ENCODE measurements around the gene ACTL10. TPM values are rescaled to one million over a fixed set of nuclear protein-coding genes. Genes with fewer than 3 reads are reported as not detected.

Gene ACTL10
- total and polyA plus RNA-seq, 2 of the 13 experiments (the other 11 are each of a cell fraction or from before 2014, with no cell fraction given): not detected

DNA sequence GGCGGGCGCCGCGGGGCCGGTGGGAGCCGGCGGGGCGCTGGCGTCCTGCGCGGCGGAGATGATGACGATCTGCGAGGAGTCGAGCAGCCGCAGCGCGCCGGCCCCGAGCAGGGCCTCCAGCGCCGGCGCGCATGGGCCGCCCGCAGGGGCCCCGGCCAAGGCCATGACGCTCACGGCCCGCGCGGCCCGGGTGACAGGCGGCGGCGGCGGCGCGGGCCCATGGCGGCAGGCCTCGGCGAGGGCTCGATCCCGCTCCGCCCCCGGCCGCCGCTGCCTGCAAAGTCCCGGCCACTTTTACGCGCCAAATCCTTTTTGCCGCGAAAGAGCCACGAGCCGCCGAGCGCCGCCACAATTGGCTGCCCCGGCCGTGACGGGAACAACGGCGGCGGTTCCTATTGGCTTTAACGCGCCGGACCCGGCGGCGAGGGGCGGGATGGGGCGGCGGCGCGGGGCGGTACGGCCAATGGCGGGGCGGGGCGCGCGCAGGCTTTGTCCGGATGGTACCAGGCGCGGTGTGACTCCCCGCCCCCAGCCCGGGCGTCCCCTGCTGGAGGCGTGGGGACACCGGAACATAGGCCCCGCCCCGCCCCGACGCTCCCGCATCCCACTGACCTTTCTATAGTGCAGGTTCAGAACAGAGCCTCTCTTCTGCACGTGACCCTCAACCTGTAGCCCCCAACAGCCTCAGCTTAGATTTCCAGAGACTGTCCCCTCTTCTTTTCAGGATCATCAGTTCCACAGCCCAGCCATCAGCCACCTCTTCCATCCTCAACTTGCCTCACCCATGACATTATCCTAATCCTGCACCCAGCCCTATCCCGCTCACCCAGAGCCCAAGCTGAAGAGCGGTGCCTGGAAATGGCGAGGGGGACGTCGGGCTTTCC, 19.6 kb downstream of the ACTL10 start, which contains the start of gene E2F1 (continued):
- TF ChIP-seq, protein P1, sequence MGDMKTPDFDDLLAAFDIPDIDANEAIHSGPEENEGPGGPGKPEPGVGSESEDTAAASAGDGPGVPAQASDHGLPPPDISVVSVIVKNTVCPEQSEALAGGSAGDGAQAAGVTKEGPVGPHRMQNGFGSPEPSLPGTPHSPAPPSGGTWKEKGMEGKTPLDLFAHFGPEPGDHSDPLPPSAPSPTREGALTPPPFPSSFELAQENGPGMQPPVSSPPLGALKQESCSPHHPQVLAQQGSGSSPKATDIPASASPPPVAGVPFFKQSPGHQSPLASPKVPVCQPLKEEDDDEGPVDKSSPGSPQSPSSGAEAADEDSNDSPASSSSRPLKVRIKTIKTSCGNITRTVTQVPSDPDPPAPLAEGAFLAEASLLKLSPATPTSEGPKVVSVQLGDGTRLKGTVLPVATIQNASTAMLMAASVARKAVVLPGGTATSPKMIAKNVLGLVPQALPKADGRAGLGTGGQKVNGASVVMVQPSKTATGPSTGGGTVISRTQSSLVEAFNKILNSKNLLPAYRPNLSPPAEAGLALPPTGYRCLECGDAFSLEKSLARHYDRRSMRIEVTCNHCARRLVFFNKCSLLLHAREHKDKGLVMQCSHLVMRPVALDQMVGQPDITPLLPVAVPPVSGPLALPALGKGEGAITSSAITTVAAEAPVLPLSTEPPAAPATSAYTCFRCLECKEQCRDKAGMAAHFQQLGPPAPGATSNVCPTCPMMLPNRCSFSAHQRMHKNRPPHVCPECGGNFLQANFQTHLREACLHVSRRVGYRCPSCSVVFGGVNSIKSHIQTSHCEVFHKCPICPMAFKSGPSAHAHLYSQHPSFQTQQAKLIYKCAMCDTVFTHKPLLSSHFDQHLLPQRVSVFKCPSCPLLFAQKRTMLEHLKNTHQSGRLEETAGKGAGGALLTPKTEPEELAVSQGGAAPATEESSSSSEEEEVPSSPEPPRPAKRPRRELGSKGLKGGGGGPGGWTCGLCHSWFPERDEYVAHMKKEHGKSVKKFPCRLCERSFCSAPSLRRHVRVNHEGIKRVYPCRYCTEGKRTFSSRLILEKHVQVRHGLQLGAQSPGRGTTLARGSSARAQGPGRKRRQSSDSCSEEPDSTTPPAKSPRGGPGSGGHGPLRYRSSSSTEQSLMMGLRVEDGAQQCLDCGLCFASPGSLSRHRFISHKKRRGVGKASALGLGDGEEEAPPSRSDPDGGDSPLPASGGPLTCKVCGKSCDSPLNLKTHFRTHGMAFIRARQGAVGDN (CRISPR knock-in tag; IDR thresholded peaks at IDR 0.05): peak; percentile 77
- peak; percentile 71; the same call in 1 of the 2 replicates for TF ChIP-seq ZNF547 (CRISPR knock-in tag; IDR thresholded peaks at IDR 0.05)
- peak; percentile 95; the same call in 1 of the 2 replicates for TF ChIP-seq ZNF816 (CRISPR knock-in tag; IDR thresholded peaks at IDR 0.05; ENCODE audit: borderline replicate concordance)
- no peak for TF ChIP-seq ZFP36 (IDR thresholded peaks at IDR 0.05; ENCODE audit: borderline replicate concordance, low read depth, low read length, partially characterized antibody)
- TF ChIP-seq HNRNPK (IDR thresholded peaks at IDR 0.05; ENCODE audit: low read depth, low read length, poor library complexity, severe bottlenecking): no peak
- TF ChIP-seq RFX5 (IDR thresholded peaks at IDR 0.05; ENCODE audit: low read depth, low read length): peak; percentile 78
- no peak for TF ChIP-seq DNMT3B (CRISPR knock-in tag; conservative IDR thresholded peaks at IDR 0.05)
- TF ChIP-seq, protein P2, sequence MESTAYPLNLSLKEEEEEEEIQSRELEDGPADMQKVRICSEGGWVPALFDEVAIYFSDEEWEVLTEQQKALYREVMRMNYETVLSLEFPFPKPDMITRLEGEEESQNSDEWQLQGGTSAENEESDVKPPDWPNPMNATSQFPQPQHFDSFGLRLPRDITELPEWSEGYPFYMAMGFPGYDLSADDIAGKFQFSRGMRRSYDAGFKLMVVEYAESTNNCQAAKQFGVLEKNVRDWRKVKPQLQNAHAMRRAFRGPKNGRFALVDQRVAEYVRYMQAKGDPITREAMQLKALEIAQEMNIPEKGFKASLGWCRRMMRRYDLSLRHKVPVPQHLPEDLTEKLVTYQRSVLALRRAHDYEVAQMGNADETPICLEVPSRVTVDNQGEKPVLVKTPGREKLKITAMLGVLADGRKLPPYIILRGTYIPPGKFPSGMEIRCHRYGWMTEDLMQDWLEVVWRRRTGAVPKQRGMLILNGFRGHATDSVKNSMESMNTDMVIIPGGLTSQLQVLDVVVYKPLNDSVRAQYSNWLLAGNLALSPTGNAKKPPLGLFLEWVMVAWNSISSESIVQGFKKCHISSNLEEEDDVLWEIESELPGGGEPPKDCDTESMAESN (CRISPR knock-in tag; conservative IDR thresholded peaks at IDR 0.05): peak; percentile 85
- TF ChIP-seq ZNF709 (CRISPR knock-in tag; IDR thresholded peaks at IDR 0.05): no peak; the same call in none of the 2 replicates
- TF ChIP-seq RBM39 (IDR thresholded peaks at IDR 0.05; ENCODE audit: low read depth, low read length, poor library complexity, severe bottlenecking): no peak
- TF ChIP-seq, protein P3, sequence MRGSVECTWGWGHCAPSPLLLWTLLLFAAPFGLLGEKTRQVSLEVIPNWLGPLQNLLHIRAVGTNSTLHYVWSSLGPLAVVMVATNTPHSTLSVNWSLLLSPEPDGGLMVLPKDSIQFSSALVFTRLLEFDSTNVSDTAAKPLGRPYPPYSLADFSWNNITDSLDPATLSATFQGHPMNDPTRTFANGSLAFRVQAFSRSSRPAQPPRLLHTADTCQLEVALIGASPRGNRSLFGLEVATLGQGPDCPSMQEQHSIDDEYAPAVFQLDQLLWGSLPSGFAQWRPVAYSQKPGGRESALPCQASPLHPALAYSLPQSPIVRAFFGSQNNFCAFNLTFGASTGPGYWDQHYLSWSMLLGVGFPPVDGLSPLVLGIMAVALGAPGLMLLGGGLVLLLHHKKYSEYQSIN (CRISPR knock-in tag; IDR thresholded peaks at IDR 0.05; ENCODE audit: borderline replicate concordance): no peak
- TF ChIP-seq HNRNPUL1 (IDR thresholded peaks at IDR 0.05; ENCODE audit: low read depth, low read length): no peak
- TF ChIP-seq SUZ12 (IDR thresholded peaks at IDR 0.05; ENCODE audit: low read depth, low read length): no peak
- TF ChIP-seq, protein P4, sequence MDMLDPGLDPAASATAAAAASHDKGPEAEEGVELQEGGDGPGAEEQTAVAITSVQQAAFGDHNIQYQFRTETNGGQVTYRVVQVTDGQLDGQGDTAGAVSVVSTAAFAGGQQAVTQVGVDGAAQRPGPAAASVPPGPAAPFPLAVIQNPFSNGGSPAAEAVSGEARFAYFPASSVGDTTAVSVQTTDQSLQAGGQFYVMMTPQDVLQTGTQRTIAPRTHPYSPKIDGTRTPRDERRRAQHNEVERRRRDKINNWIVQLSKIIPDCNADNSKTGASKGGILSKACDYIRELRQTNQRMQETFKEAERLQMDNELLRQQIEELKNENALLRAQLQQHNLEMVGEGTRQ (IDR thresholded peaks at IDR 0.05; ENCODE audit: low read depth, low read length): peak; percentile 46
- TF ChIP-seq, protein P4 (CRISPR knock-in tag; IDR thresholded peaks at IDR 0.05; ENCODE audit: borderline replicate concordance): peak; percentile 77
- TF ChIP-seq ZNF605 (CRISPR knock-in tag; IDR thresholded peaks at IDR 0.05): peak; percentile 72; the same call in 1 of the 2 replicates
- TF ChIP-seq, protein P5, sequence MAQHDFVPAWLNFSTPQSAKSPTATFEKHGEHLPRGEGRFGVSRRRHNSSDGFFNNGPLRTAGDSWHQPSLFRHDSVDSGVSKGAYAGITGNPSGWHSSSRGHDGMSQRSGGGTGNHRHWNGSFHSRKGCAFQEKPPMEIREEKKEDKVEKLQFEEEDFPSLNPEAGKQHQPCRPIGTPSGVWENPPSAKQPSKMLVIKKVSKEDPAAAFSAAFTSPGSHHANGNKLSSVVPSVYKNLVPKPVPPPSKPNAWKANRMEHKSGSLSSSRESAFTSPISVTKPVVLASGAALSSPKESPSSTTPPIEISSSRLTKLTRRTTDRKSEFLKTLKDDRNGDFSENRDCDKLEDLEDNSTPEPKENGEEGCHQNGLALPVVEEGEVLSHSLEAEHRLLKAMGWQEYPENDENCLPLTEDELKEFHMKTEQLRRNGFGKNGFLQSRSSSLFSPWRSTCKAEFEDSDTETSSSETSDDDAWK (CRISPR knock-in tag; IDR thresholded peaks at IDR 0.05): no peak
